Thyroid gland (tissue), 4 donors: ENCODE data around the gene QSOX2.

Experiments
- CTCF ChIP-seq, 6 experiments: fragments of 200-600 bp in 3 of 6; fragments of 450-650 bp in 3 of 6; sonication (generic) in 3 of 6; IDR thresholded peaks; one replicate each; pipeline ENCODE4 v1.5.1; 2016 to 2019; ENCODE audit warnings: antibody characterized with exemption in 6 of 6, mild to moderate bottlenecking in 2 of 6, inconsistent platforms in 1 of 6, moderate library complexity in 1 of 6
- POLR2A ChIP-seq, 2 donors: fragments of 450-650 bp; IDR thresholded peaks; one replicate each; pipeline ENCODE4 v1.6.1; 2017; ENCODE audit warnings: antibody characterized with exemption in 2 of 2, mild to moderate bottlenecking in 2 of 2, moderate library complexity in 1 of 2

- no peak for TF ChIP-seq CTCF (IDR thresholded peaks at IDR 0.05)
- TF ChIP-seq POLR2A (IDR thresholded peaks at IDR 0.05) = no peak
These were observed 40.5 kb downstream of the QSOX2 start, which contains the start of gene LHX3 for GRCh38 chr9:136204838-136205706.
